ENCODE data around the gene AGAP3. TPM values are rescaled to one million over a fixed set of nuclear protein-coding genes. Genes with fewer than 3 reads are reported as not detected.

AGAP3 gene
- polyA plus RNA-seq, 1 donor (not counting 4 experiments of a cell fraction or from before 2014, with no cell fraction given): 64.3 TPM

- peaks cover 29% of the 10 kb centered on the region for H3K4me1 ChIP-seq (ENCODE audit: control insufficient read depth, extremely low read depth, insufficient read depth, low read length)
- no peak overlapping the region for H3K9ac ChIP-seq (ENCODE audit: control insufficient read depth, extremely low read depth, insufficient read depth, low read length)
- no peak overlapping the region for H3K4me3 ChIP-seq (ENCODE audit: control insufficient read depth in 2 of 3, extremely low read depth in 1 of 3, insufficient read depth in 2 of 3, low read depth in 1 of 3, low read length in 3 of 3)
- no peaks in the 10 kb centered on the region for H3K27me3 ChIP-seq (ENCODE audit: control insufficient read depth, extremely low read depth, insufficient read depth, low read length)
- TF ChIP-seq CTCF (optimal IDR thresholded peaks at IDR 0.05 in 1 of 3, IDR thresholded peaks at IDR 0.05 in 1 of 3, conservative IDR thresholded peaks at IDR 0.05 in 1 of 3; ENCODE audit: extremely low read depth in 1 of 3, insufficient read depth in 2 of 3, low read length in 3 of 3) (no peak), EZH2 (IDR thresholded peaks at IDR 0.05; ENCODE audit: low read length) (no peak)
- no peak overlapping the region for H2AFZ ChIP-seq (ENCODE audit: control insufficient read depth, low read length)
- dilution Hi-C loops (cut with MboI; ENCODE audit: extremely low pct_ligation_motif_present, low sequenced_read_pairs): no loop called here
- H4K20me1 ChIP-seq (ENCODE audit: control insufficient read depth, extremely low read depth, insufficient read depth, low read length): peaks cover 17% of the 10 kb centered on the region
- no peaks in the 10 kb centered on the region for H3K9me3 ChIP-seq (ENCODE audit: control insufficient read depth, low read depth, low read length)
- H3K4me2 ChIP-seq (ENCODE audit: control insufficient read depth, extremely low read depth, insufficient read depth, low read depth, low read length): no peak overlapping the region
- peaks cover 48% of the 10 kb centered on the region for H3K79me2 ChIP-seq (ENCODE audit: control insufficient read depth, insufficient read depth, low read length)
- FAIRE-seq: no peak
- no peak overlapping the region for H3K27ac ChIP-seq (ENCODE audit: control insufficient read depth, insufficient read depth, low read length)
- peaks cover 45 to 48% of the 10 kb centered on the region in 2 experiments for H3K36me3 ChIP-seq (ENCODE audit: control insufficient read depth in 2 of 2, extremely low read depth in 1 of 2, insufficient read depth in 2 of 2, low read length in 2 of 2)
- no peak for DNase-seq (ENCODE audit: low read depth, low spot score)
- peaks cover 2% of the 10 kb centered on the region for H3K9me1 ChIP-seq (ENCODE audit: control insufficient read depth, extremely low read depth, insufficient read depth, low read length)
Measured at GRCh38 chr7:151121380-151122170, 35.3 kb downstream of the AGAP3 start.

GRCh38 chr7:151122276-151122675, 36.0 kb downstream of the AGAP3 start:
- peaks cover 42% of the 10 kb centered on the region for H3K79me2 ChIP-seq (ENCODE audit: control insufficient read depth, insufficient read depth, low read length)
- no peak overlapping the region for H2AFZ ChIP-seq (ENCODE audit: control insufficient read depth, low read length)
- no peak overlapping the region for H3K9ac ChIP-seq (ENCODE audit: control insufficient read depth, extremely low read depth, insufficient read depth, low read length)
- dilution Hi-C loops (cut with MboI; ENCODE audit: extremely low pct_ligation_motif_present, low sequenced_read_pairs): no loop called here
- H4K20me1 ChIP-seq (ENCODE audit: control insufficient read depth, extremely low read depth, insufficient read depth, low read length): peaks cover 20% of the 10 kb centered on the region
- H3K4me1 ChIP-seq (ENCODE audit: control insufficient read depth, extremely low read depth, insufficient read depth, low read length): peaks cover 22% of the 10 kb centered on the region
- peaks cover 46 to 50% of the 10 kb centered on the region in 2 experiments for H3K36me3 ChIP-seq (ENCODE audit: control insufficient read depth in 2 of 2, extremely low read depth in 1 of 2, insufficient read depth in 2 of 2, low read length in 2 of 2)
- no peak overlapping the region for H3K4me2 ChIP-seq (ENCODE audit: control insufficient read depth, extremely low read depth, insufficient read depth, low read depth, low read length)
- FAIRE-seq (no peak), DNase-seq (ENCODE audit: low read depth, low spot score) (no peak)
- H3K27ac ChIP-seq (ENCODE audit: control insufficient read depth, insufficient read depth, low read length): no peak overlapping the region
- H3K9me1 ChIP-seq (ENCODE audit: control insufficient read depth, extremely low read depth, insufficient read depth, low read length): peaks cover 2% of the 10 kb centered on the region
- H3K4me3 ChIP-seq (ENCODE audit: control insufficient read depth in 2 of 3, extremely low read depth in 1 of 3, insufficient read depth in 2 of 3, low read depth in 1 of 3, low read length in 3 of 3): no peak overlapping the region
- H3K9me3 ChIP-seq (ENCODE audit: control insufficient read depth, low read depth, low read length): no peaks in the 10 kb centered on the region
- no peak for TF ChIP-seq CTCF (optimal IDR thresholded peaks at IDR 0.05 in 1 of 3, IDR thresholded peaks at IDR 0.05 in 1 of 3, conservative IDR thresholded peaks at IDR 0.05 in 1 of 3; ENCODE audit: extremely low read depth in 1 of 3, insufficient read depth in 2 of 3, low read length in 3 of 3)
- no peak for TF ChIP-seq EZH2 (IDR thresholded peaks at IDR 0.05; ENCODE audit: low read length)
- H3K27me3 ChIP-seq (ENCODE audit: control insufficient read depth, extremely low read depth, insufficient read depth, low read length): no peaks in the 10 kb centered on the region
